ENCODE measurements around the gene HSPB7. TPM values are rescaled to one million over a fixed set of nuclear protein-coding genes. Genes with fewer than 3 reads are reported as not detected.
"Not testable (repeated sequence)": the region's sequence is repeated elsewhere in the genome, so short reads cannot be mapped to it uniquely, and the experiment has no call there.

The HSPB7 gene
- total RNA-seq, 1 donor from 2014 or later = not detected

GRCh38 chr1:16056521-16056912 is 38.7 kb upstream of the HSPB7 start:
- H3K4me3 Mint-ChIP-seq; H3K9me3 Mint-ChIP-seq; H3K9ac ChIP-seq; H3K4me1 ChIP-seq; DNase-seq (ENCODE audit: low spot score); H3K79me2 ChIP-seq (ENCODE audit: low read depth); H3K4me2 ChIP-seq; H3K4me3 ChIP-seq; H3K27me3 ChIP-seq; H2AFZ ChIP-seq (replicated peaks); H3K27ac ChIP-seq; H3K4me1 Mint-ChIP-seq; H3K36me3 ChIP-seq; H3K27ac Mint-ChIP-seq; H3K36me3 Mint-ChIP-seq; H3K9me3 ChIP-seq (ENCODE audit: low read depth); H3F3A ChIP-seq (ENCODE audit: low read depth); H3K27me3 Mint-ChIP-seq (ENCODE audit: insufficient read depth, low read depth); H4K20me1 ChIP-seq (ENCODE audit: low read depth): not testable (repeated sequence)

- no peaks in the 10 kb centered on the region for H4K20me1 ChIP-seq (ENCODE audit: low read depth)
- H3K9me3 ChIP-seq (ENCODE audit: low read depth) = no peaks in the 10 kb centered on the region
- no peaks in the 10 kb centered on the region for H3K27me3 ChIP-seq
- Mint-ChIP-seq H3K9me3 (no peaks in the 10 kb centered on the region), H3K27me3 (ENCODE audit: insufficient read depth, low read depth) (peaks cover 6% of the 10 kb centered on the region), H3K27ac (peak overlapping the region; percentile 96), H3K4me1 (peaks cover 9% of the 10 kb centered on the region), H3K36me3 (no peaks in the 10 kb centered on the region), H3K4me3 (no peak overlapping the region)
- DNase-seq (ENCODE audit: low spot score) = peak; percentile 96
- no peaks in the 10 kb centered on the region for H3K79me2 ChIP-seq (ENCODE audit: low read depth)
- no peaks in the 10 kb centered on the region for H3K36me3 ChIP-seq
- H3K9ac ChIP-seq = no peak overlapping the region
- no peak overlapping the region for H3K27ac ChIP-seq
- no peak overlapping the region for H2AFZ ChIP-seq (replicated peaks)
- H3F3A ChIP-seq (ENCODE audit: low read depth) = peaks cover 9% of the 10 kb centered on the region
- TF ChIP-seq EZH2 (IDR thresholded peaks at IDR 0.05) = no peak
- peak; percentile 81 for TF ChIP-seq CTCF (IDR thresholded peaks at IDR 0.05)
- no peaks in the 10 kb centered on the region for H3K4me1 ChIP-seq
- H3K4me2 ChIP-seq = no peak overlapping the region
- no peak overlapping the region for H3K4me3 ChIP-seq
These were observed 38.0 kb upstream of the HSPB7 start for GRCh38 chr1:16055613-16056520.

GRCh38 chr1:16054598-16055540 is 37.0 kb upstream of the HSPB7 start:
- DNase-seq (ENCODE audit: low spot score) = no peak
- H2AFZ ChIP-seq (replicated peaks) = no peak overlapping the region
- Mint-ChIP-seq H3K4me3 (no peak overlapping the region), H3K9me3 (no peaks in the 10 kb centered on the region), H3K27me3 (ENCODE audit: insufficient read depth, low read depth) (peaks cover 4% of the 10 kb centered on the region), H3K4me1 (peaks cover 15% of the 10 kb centered on the region), H3K27ac (no peak overlapping the region), H3K36me3 (no peaks in the 10 kb centered on the region)
- no peak overlapping the region for H3K9ac ChIP-seq
- no peaks in the 10 kb centered on the region for H3K36me3 ChIP-seq
- H3K27ac ChIP-seq = no peak overlapping the region
- no peaks in the 10 kb centered on the region for H3K79me2 ChIP-seq (ENCODE audit: low read depth)
- TF ChIP-seq EZH2 (IDR thresholded peaks at IDR 0.05) = no peak
- TF ChIP-seq CTCF (IDR thresholded peaks at IDR 0.05) = no peak
- TF ChIP-seq EZH2phosphoT487 (IDR thresholded peaks at IDR 0.05) = no peak
- H3K4me3 ChIP-seq = no peak overlapping the region
- no peaks in the 10 kb centered on the region for H4K20me1 ChIP-seq (ENCODE audit: low read depth)
- H3K27me3 ChIP-seq = no peaks in the 10 kb centered on the region
- H3F3A ChIP-seq (ENCODE audit: low read depth) = peaks cover 9% of the 10 kb centered on the region
- H3K4me2 ChIP-seq = no peak overlapping the region
- peaks cover 5% of the 10 kb centered on the region for H3K4me1 ChIP-seq
- H3K9me3 ChIP-seq (ENCODE audit: low read depth) = no peaks in the 10 kb centered on the region
